ENCODE results near the gene SMCO2. TPM values are rescaled to one million over a fixed set of nuclear protein-coding genes. Genes with fewer than 3 reads are reported as not detected.
A peak's percentile ranks its signal among the peaks of the same experiment; 100 is the strongest.

Gene SMCO2
- total RNA-seq, 1 donor = not detected

DNA sequence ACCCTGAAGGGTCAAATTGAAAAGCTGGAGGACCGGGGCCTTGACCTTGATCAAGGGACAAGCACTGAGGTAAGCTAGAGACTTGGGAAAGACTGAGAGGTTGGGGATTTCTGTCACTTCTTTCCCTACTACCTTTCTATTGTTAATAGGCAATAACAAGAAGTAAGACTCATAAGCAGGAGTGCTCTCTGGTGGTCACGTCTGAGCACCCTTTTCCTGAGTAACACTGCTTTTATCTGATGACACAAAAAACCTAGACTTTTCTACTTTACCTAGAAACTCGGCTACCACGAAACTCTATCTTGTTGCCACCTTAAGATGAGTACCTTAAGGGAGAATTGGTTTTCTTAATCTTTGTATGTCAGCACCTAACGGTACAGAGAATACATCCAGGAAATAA lies 41.9 kb downstream of the SMCO2 start:
- TF ChIP-seq, protein P1, sequence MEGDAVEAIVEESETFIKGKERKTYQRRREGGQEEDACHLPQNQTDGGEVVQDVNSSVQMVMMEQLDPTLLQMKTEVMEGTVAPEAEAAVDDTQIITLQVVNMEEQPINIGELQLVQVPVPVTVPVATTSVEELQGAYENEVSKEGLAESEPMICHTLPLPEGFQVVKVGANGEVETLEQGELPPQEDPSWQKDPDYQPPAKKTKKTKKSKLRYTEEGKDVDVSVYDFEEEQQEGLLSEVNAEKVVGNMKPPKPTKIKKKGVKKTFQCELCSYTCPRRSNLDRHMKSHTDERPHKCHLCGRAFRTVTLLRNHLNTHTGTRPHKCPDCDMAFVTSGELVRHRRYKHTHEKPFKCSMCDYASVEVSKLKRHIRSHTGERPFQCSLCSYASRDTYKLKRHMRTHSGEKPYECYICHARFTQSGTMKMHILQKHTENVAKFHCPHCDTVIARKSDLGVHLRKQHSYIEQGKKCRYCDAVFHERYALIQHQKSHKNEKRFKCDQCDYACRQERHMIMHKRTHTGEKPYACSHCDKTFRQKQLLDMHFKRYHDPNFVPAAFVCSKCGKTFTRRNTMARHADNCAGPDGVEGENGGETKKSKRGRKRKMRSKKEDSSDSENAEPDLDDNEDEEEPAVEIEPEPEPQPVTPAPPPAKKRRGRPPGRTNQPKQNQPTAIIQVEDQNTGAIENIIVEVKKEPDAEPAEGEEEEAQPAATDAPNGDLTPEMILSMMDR (IDR thresholded peaks at IDR 0.05; ENCODE audit: insufficient read depth, low read length) = no peak
- no peak overlapping the region for H3K4me3 ChIP-seq (ENCODE audit: low read depth, low read length)

GRCh38 chr12:27491226-27491625 lies 44.7 kb downstream of the SMCO2 start:
- H3K4me3 ChIP-seq (ENCODE audit: low read depth, low read length) = no peak overlapping the region
- TF ChIP-seq, protein P1 (IDR thresholded peaks at IDR 0.05; ENCODE audit: insufficient read depth, low read length) = no peak
- no peak for DNase-seq (ENCODE audit: low read depth)

More for the DNA sequence above, 41.9 kb downstream of the SMCO2 start:
- no peak for DNase-seq (ENCODE audit: low read depth)

GRCh38 chr12:27493260-27493940 lies 46.9 kb downstream of the SMCO2 start:
- TF ChIP-seq, protein P1 (IDR thresholded peaks at IDR 0.05; ENCODE audit: insufficient read depth, low read length) = no peak
- no peak overlapping the region for H3K4me3 ChIP-seq (ENCODE audit: low read depth, low read length)
- no peak for DNase-seq (ENCODE audit: low read depth)

DNA sequence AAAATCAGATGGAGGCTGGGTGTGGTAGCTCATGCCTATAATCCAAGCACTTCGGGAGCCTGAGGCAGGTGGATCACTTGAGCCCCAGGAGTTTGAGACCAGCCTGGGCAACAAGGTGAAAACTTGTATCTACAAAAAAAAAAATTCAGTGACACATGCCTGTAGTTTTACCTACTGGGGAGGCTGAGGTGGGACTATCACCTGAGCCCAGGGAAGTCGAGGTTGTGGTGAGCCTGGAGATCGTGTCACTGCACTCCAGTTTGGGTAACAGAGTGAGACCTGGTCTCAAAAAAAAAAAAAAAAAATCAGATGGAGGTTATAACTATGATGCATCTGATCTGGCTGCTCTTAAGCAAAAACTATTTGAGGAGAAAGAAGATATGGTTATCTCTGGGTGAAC lies 50.9 kb downstream of the SMCO2 start:
- TF ChIP-seq, protein P1 (IDR thresholded peaks at IDR 0.05; ENCODE audit: insufficient read depth, low read length) = no peak
- no peak for DNase-seq (ENCODE audit: low read depth)
- H3K4me3 ChIP-seq (ENCODE audit: low read depth, low read length) = no peak overlapping the region

GRCh38 chr12:27498149-27498548 lies 51.6 kb downstream of the SMCO2 start:
- TF ChIP-seq, protein P1 (IDR thresholded peaks at IDR 0.05; ENCODE audit: insufficient read depth, low read length) = no peak
- no peak overlapping the region for H3K4me3 ChIP-seq (ENCODE audit: low read depth, low read length)
- no peak for DNase-seq (ENCODE audit: low read depth)

- DNase-seq (ENCODE audit: low read depth) = peak; percentile 22
- TF ChIP-seq, protein P1 (IDR thresholded peaks at IDR 0.05; ENCODE audit: insufficient read depth, low read length) = no peak
- H3K4me3 ChIP-seq (ENCODE audit: low read depth, low read length) = no peak overlapping the region
Measured at GRCh38 chr12:27498761-27499160, 52.2 kb downstream of the SMCO2 start.

GRCh38 chr12:27499377-27499776 lies 52.8 kb downstream of the SMCO2 start:
- TF ChIP-seq, protein P1 (IDR thresholded peaks at IDR 0.05; ENCODE audit: insufficient read depth, low read length) = no peak
- no peak overlapping the region for H3K4me3 ChIP-seq (ENCODE audit: low read depth, low read length)
- no peak for DNase-seq (ENCODE audit: low read depth)

All from fibroblast of the aortic adventitia (primary cell).